ENCODE data around the gene KRT20. TPM values are rescaled to one million over a fixed set of nuclear protein-coding genes. Genes with fewer than 3 reads are reported as not detected.

KRT20 gene
- total and polyA plus RNA-seq, 2 of the 4 experiments (the other 2 are of a cell fraction), result not detected

DNA sequence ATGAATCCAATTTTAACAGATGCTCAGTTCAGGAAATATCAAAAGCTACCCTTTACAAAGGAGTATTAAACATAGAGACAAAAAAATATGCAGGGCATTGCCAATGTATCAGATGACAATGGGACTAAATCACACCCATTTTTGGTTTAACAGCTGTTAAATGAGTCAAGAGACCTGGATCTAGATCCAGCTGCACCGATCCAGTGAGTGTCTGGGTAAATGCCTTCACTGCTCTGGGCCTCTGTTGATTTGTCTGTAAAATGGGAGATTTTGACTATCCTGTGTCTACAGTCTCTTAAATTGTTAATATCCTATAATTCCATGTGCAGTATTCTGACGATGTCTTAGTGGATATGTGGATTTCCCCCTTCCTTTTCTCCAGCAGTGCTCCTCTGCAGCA is 36.0 kb upstream of the KRT20 start:
- POLR2A ChIA-PET (ENCODE audit: unreplicated experiment), result interaction anchor here (0.7 kb wide), 1 partner anchor 393 kb away, joined by 5 read pairs; no protein-coding TSS in a partner anchor

More for the DNA sequence above, 36.0 kb upstream of the KRT20 start:
- Histone ChIP-seq H2BK5ac (ENCODE audit: low read depth, low read length, poor library complexity, severe bottlenecking) (peak overlapping the region; percentile 42), H3K9ac (ENCODE audit: low read depth, low read length) (no peak overlapping the region), H2AK5ac (ENCODE audit: low read depth, low read length) (peak overlapping the region; percentile 64; the same call in 1 of the 2 replicates), H2AK9ac (replicated peaks; ENCODE audit: low read depth, low read length, poor library complexity) (no peak overlapping the region), H3K9me1 (ENCODE audit: insufficient read depth, low read length) (peaks cover 8% of the 10 kb centered on the region; the same call in 1 of the 2 replicates), H3K23ac (ENCODE audit: low read depth, low read length) (no peak overlapping the region), H2AFZ (replicated peaks; ENCODE audit: low read length, poor library complexity) (no peak overlapping the region), H2BK120ac (ENCODE audit: low read depth, low read length) (peak overlapping the region; percentile 69), H2BK15ac (ENCODE audit: low read depth, low read length) (peak overlapping the region; percentile 54; the same call in 2 of the 3 replicates), H3K27ac (ENCODE audit: insufficient read depth, low read length) (no peak overlapping the region), H3K4me3 (ENCODE audit: insufficient read depth, low read depth, low read length) (no peak overlapping the region), H4K5ac (ENCODE audit: low read depth, low read length) (peak overlapping the region; percentile 20; the same call in 1 of the 2 replicates), H3K4me1 (ENCODE audit: control insufficient read depth, insufficient read depth, low read length) (peaks cover 8% of the 10 kb centered on the region), H4K8ac (ENCODE audit: low read depth in 2 of 2, low read length in 2 of 2) (peak overlapping the region in 1 of 2 experiments; percentile 56; a peak in 3 of 4 replicates), H3K18ac (ENCODE audit: low read depth, low read length) (peak overlapping the region; percentile 18; the same call in 1 of the 2 replicates), H3K36me3 (ENCODE audit: control insufficient read depth, insufficient read depth, low read length) (no peaks in the 10 kb centered on the region), H3K4me2 (ENCODE audit: low read depth, low read length) (no peak overlapping the region), H2BK20ac (ENCODE audit: low read depth, low read length) (peak overlapping the region; percentile 81), H4K91ac (ENCODE audit: insufficient read depth, low read depth, low read length) (peak overlapping the region; percentile 32; the same call in 1 of the 2 replicates), H3K27me3 (ENCODE audit: control insufficient read depth, insufficient read depth, low read length) (no peaks in the 10 kb centered on the region), H3K79me1 (ENCODE audit: low read depth in 1 of 2, low read length in 2 of 2) (no peaks in the 10 kb centered on the region), H3K9me3 (ENCODE audit: control insufficient read depth, insufficient read depth, low read length) (no peaks in the 10 kb centered on the region), H3K4ac (ENCODE audit: low read depth, low read length) (peak overlapping the region; percentile 72), H3K56ac (ENCODE audit: extremely low read depth, insufficient read depth, low read length) (no peak overlapping the region; the same call in 1 of the 2 replicates), H3K14ac (replicated peaks; ENCODE audit: low read depth, low read length) (0 out of 2 replicates have a peak overlapping the region, but pooled peaks have one; percentile 44), H4K20me1 (ENCODE audit: insufficient read depth, low read length) (no peaks in the 10 kb centered on the region)
- dilution Hi-C loops (cut with HindIII; ENCODE audit: low sequenced_read_pairs, unreplicated experiment) (no loop called here), intact Hi-C loops (cut with micrococcal nuclease) (no loop called here), in situ Hi-C loops (cut with MboI; ENCODE audit: low sequenced_read_pairs) (no loop called here)
- BruUV-seq (replicated peaks), result no TSS peak
- no CpG with 5 or more reads among the region's 2 CpGs for WGBS, 2 experiments (ENCODE audit: extremely low coverage in 2 of 2, insufficient read length in 1 of 2)
- ATAC-seq (ENCODE audit: low read depth) (no peak), DNase-seq (no peak)
- no peak for TF ChIP-seq RCOR1 (IDR thresholded peaks at IDR 0.05; ENCODE audit: insufficient replicate concordance, low read length)
- TF ChIP-seq MAFK (IDR thresholded peaks at IDR 0.05; ENCODE audit: low read depth, low read length), result no peak
- no peak for TF ChIP-seq SMC3 (IDR thresholded peaks at IDR 0.05; ENCODE audit: low read depth, low read length)
- TF ChIP-seq FOS (IDR thresholded peaks at IDR 0.05; ENCODE audit: low read depth, low read length), result no peak
- no peak for TF ChIP-seq POLR2A (IDR thresholded peaks at IDR 0.05; ENCODE audit: low read depth, low read length)
- TF ChIP-seq RAD21 (IDR thresholded peaks at IDR 0.05; ENCODE audit: low read length), result no peak
- TF ChIP-seq RFX5 (IDR thresholded peaks at IDR 0.05; ENCODE audit: low read depth, low read length), result no peak
- TF ChIP-seq, protein P1, sequence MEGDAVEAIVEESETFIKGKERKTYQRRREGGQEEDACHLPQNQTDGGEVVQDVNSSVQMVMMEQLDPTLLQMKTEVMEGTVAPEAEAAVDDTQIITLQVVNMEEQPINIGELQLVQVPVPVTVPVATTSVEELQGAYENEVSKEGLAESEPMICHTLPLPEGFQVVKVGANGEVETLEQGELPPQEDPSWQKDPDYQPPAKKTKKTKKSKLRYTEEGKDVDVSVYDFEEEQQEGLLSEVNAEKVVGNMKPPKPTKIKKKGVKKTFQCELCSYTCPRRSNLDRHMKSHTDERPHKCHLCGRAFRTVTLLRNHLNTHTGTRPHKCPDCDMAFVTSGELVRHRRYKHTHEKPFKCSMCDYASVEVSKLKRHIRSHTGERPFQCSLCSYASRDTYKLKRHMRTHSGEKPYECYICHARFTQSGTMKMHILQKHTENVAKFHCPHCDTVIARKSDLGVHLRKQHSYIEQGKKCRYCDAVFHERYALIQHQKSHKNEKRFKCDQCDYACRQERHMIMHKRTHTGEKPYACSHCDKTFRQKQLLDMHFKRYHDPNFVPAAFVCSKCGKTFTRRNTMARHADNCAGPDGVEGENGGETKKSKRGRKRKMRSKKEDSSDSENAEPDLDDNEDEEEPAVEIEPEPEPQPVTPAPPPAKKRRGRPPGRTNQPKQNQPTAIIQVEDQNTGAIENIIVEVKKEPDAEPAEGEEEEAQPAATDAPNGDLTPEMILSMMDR (conservative IDR thresholded peaks at IDR 0.05; ENCODE audit: low read depth, low read length), result no peak
- no peak for TF ChIP-seq MXI1 (IDR thresholded peaks at IDR 0.05; ENCODE audit: borderline replicate concordance, low read depth, low read length)
- TF ChIP-seq CHD1 (IDR thresholded peaks at IDR 0.05; ENCODE audit: low read depth, low read length), result no peak
- TF ChIP-seq, protein P2, sequence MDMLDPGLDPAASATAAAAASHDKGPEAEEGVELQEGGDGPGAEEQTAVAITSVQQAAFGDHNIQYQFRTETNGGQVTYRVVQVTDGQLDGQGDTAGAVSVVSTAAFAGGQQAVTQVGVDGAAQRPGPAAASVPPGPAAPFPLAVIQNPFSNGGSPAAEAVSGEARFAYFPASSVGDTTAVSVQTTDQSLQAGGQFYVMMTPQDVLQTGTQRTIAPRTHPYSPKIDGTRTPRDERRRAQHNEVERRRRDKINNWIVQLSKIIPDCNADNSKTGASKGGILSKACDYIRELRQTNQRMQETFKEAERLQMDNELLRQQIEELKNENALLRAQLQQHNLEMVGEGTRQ (IDR thresholded peaks at IDR 0.05; ENCODE audit: low read depth, low read length), result no peak
- TF ChIP-seq MAZ (IDR thresholded peaks at IDR 0.05; ENCODE audit: borderline replicate concordance, low read depth, low read length), result no peak
- TF ChIP-seq CEBPB (IDR thresholded peaks at IDR 0.05; ENCODE audit: low read depth, low read length), result no peak
- TF ChIP-seq NFE2L2 (IDR thresholded peaks at IDR 0.05; ENCODE audit: low read depth, low read length), result no peak
- TF ChIP-seq BHLHE40 (IDR thresholded peaks at IDR 0.05; ENCODE audit: low read depth, low read length), result no peak
- TF ChIP-seq, protein P3, sequence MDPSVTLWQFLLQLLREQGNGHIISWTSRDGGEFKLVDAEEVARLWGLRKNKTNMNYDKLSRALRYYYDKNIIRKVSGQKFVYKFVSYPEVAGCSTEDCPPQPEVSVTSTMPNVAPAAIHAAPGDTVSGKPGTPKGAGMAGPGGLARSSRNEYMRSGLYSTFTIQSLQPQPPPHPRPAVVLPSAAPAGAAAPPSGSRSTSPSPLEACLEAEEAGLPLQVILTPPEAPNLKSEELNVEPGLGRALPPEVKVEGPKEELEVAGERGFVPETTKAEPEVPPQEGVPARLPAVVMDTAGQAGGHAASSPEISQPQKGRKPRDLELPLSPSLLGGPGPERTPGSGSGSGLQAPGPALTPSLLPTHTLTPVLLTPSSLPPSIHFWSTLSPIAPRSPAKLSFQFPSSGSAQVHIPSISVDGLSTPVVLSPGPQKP (IDR thresholded peaks at IDR 0.05; ENCODE audit: borderline replicate concordance, low read depth, low read length), result no peak
- CTCF ChIA-PET, result interaction anchor here (0.7 kb wide), 1 partner anchor 11 kb away, joined by 4 read pairs; no protein-coding TSS in a partner anchor
